ENCODE data around the gene MMP7.

The MMP7 gene

GRCh38 chr11:102539567-102539966 lies 9.0 kb upstream of the MMP7 start:
- no peak for TF ChIP-seq CTCF (IDR thresholded peaks at IDR 0.05; ENCODE audit: insufficient read depth, low read length, poor library complexity, severe bottlenecking)
- no peak for DNase-seq (ENCODE audit: extremely low read depth, insufficient read length)
- H3K4me3 ChIP-seq (replicated peaks; ENCODE audit: low read depth, low read length) = no peak overlapping the region
- H3K27me3 ChIP-seq (replicated peaks; ENCODE audit: control insufficient read depth, insufficient read depth, low read length) = no peaks in the 10 kb centered on the region
- H3K36me3 ChIP-seq (ENCODE audit: control insufficient read depth, insufficient read depth, low read length) = no peaks in the 10 kb centered on the region

GRCh38 chr11:102538932-102539331 lies 8.4 kb upstream of the MMP7 start:
- DNase-seq (ENCODE audit: extremely low read depth, insufficient read length) = no peak
- Histone ChIP-seq H3K36me3 (ENCODE audit: control insufficient read depth, insufficient read depth, low read length) (no peaks in the 10 kb centered on the region), H3K27me3 (replicated peaks; ENCODE audit: control insufficient read depth, insufficient read depth, low read length) (no peaks in the 10 kb centered on the region), H3K4me3 (replicated peaks; ENCODE audit: low read depth, low read length) (no peak overlapping the region)
- TF ChIP-seq CTCF (IDR thresholded peaks at IDR 0.05; ENCODE audit: insufficient read depth, low read length, poor library complexity, severe bottlenecking) = no peak

GRCh38 chr11:102534261-102534872 lies 3.8 kb upstream of the MMP7 start:
- Histone ChIP-seq H3K36me3 (ENCODE audit: control insufficient read depth, insufficient read depth, low read length) (no peaks in the 10 kb centered on the region), H3K27me3 (replicated peaks; ENCODE audit: control insufficient read depth, insufficient read depth, low read length) (no peaks in the 10 kb centered on the region), H3K4me3 (replicated peaks; ENCODE audit: low read depth, low read length) (no peak overlapping the region)
- DNase-seq (ENCODE audit: extremely low read depth, insufficient read length) = no peak
- TF ChIP-seq CTCF (IDR thresholded peaks at IDR 0.05; ENCODE audit: insufficient read depth, low read length, poor library complexity, severe bottlenecking) = peak; percentile 44

- no peak for TF ChIP-seq CTCF (IDR thresholded peaks at IDR 0.05; ENCODE audit: insufficient read depth, low read length, poor library complexity, severe bottlenecking)
- Histone ChIP-seq H3K36me3 (ENCODE audit: control insufficient read depth, insufficient read depth, low read length) (no peaks in the 10 kb centered on the region), H3K4me3 (replicated peaks; ENCODE audit: low read depth, low read length) (no peak overlapping the region), H3K27me3 (replicated peaks; ENCODE audit: control insufficient read depth, insufficient read depth, low read length) (no peaks in the 10 kb centered on the region)
- no peak for DNase-seq (ENCODE audit: extremely low read depth, insufficient read length)
Measured at GRCh38 chr11:102528618-102529017, 1.9 kb downstream of the MMP7 start.

- Histone ChIP-seq H3K4me3 (replicated peaks; ENCODE audit: low read depth, low read length) (no peak overlapping the region), H3K27me3 (replicated peaks; ENCODE audit: control insufficient read depth, insufficient read depth, low read length) (no peaks in the 10 kb centered on the region), H3K36me3 (ENCODE audit: control insufficient read depth, insufficient read depth, low read length) (no peaks in the 10 kb centered on the region)
- TF ChIP-seq CTCF (IDR thresholded peaks at IDR 0.05; ENCODE audit: insufficient read depth, low read length, poor library complexity, severe bottlenecking) = no peak
- no peak for DNase-seq (ENCODE audit: extremely low read depth, insufficient read length)
Measured at GRCh38 chr11:102527684-102528083, 2.9 kb downstream of the MMP7 start.

GRCh38 chr11:102527041-102527440 lies 3.5 kb downstream of the MMP7 start:
- Histone ChIP-seq H3K4me3 (replicated peaks; ENCODE audit: low read depth, low read length) (no peak overlapping the region), H3K36me3 (ENCODE audit: control insufficient read depth, insufficient read depth, low read length) (no peaks in the 10 kb centered on the region), H3K27me3 (replicated peaks; ENCODE audit: control insufficient read depth, insufficient read depth, low read length) (no peaks in the 10 kb centered on the region)
- no peak for TF ChIP-seq CTCF (IDR thresholded peaks at IDR 0.05; ENCODE audit: insufficient read depth, low read length, poor library complexity, severe bottlenecking)
- no peak for DNase-seq (ENCODE audit: extremely low read depth, insufficient read length)

All from GM06990 (cell line).